HEK293T (cell line): ENCODE data around the gene CD34.

Source experiments
- BHLHE40 ChIP-seq: fragments of 450-650 bp; IDR thresholded peaks from 2 replicates; pipeline ENCODE4 v1.6.1; 2016; ENCODE audit warnings: mild to moderate bottlenecking, moderate library complexity, borderline replicate concordance
- FOXK2 ChIP-seq: fragments of 450-650 bp; IDR thresholded peaks from 2 replicates; pipeline ENCODE4 v1.6.1; 2016; ENCODE audit warnings: mild to moderate bottlenecking
- FOXM1 ChIP-seq: fragments of 450-650 bp; IDR thresholded peaks from 2 replicates; pipeline ENCODE4 v1.6.1; 2017; ENCODE audit warnings: mild to moderate bottlenecking, borderline replicate concordance
- NFRKB ChIP-seq: fragments of 450-650 bp; IDR thresholded peaks from 2 replicates; pipeline ENCODE4 v1.6.1; 2016; ENCODE audit warnings: mild to moderate bottlenecking, moderate library complexity
- ZNF384 ChIP-seq: fragments of 450-650 bp; IDR thresholded peaks from 2 replicates; pipeline ENCODE4 v1.6.1; 2016

- no peak for TF ChIP-seq FOXM1
- TF ChIP-seq BHLHE40 = no peak
- no peak for TF ChIP-seq NFRKB
- TF ChIP-seq ZNF384 = no peak
- no peak for TF ChIP-seq FOXK2
Observed at GRCh38 chr1:207849646-207850045, 61.3 kb downstream of the CD34 start.
